ENCODE results near the gene DSC2.

GRCh38 chr18:31015715-31016434 lies 86.3 kb downstream of the DSC2 start:
- TF ChIP-seq POLR2AphosphoS5 (IDR thresholded peaks at IDR 0.05) (no peak), POLR2A (IDR thresholded peaks at IDR 0.05) (no peak)
